ENCODE data around the gene BCDIN3D.

Gene BCDIN3D

DNA sequence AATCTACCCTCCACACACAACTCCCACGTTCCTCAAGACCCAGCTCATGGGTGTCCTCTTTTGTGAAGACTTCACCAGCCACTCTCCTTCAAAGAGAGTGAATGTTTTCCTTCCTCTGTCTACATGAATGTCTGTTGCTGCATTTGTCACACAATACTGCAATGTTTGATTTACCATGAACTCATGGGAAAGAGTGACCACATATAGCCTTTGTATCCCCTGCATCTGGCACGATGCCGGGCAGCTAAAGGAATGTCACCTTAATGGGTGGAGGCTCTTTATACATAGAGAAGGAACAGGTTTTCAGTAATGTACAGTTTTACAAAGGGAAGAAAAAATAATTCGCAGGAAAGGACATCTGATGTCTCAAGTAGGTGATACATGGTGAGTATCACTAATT is 12.1 kb upstream of the BCDIN3D start:
- DNase-seq = no peak

DNA sequence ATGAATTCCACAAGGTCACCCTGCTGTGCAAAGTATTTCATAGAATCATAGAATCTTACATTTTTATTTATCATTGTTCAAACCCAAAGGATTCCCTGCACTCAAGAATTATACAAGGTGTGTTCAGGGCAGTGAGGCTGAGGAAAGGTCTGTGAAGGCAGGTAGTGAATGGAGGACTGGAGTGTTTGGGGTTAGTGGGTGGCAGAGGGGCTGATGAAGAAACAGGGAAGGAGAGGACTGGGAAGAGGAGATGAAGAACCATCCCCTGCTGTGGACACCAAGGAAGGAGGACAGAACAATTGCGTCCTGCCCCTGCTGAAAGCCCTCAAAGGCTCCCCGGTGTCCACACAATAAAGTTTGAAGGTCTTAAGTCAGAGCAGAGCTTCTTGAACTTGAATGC is 10.8 kb upstream of the BCDIN3D start:
- DNase-seq = no peak

- DNase-seq = no peak
Measured at GRCh38 chr12:49847161-49847560, 4.3 kb upstream of the BCDIN3D start.

GRCh38 chr12:49846032-49846431 is 3.1 kb upstream of the BCDIN3D start:
- DNase-seq = no peak

DNA sequence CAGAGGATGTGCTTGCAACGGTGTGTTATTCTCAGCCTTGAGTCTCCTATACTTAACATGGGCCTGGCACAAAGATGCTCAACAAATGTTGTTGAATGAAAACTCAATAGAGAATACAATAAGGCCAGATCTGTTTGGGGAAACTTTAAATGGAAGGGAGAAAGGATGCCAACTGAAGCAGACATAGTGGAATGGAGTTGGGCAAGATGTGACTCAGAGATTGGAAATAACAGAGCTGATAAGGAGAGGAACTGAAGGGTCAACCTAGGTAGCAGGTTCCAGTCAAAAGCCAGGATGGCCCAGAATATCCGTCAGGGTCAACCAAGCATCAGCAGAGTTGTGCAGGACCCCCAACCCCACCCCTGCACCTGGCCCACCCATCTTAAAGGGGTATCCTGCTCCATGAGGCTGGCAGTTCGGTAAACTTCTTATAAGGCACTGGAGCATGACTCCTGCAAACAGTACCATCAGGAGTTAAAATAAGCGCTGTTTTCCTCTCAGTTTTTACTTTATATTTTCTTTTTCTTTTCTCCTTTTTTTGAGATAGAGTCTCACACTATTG is 1.1 kb upstream of the BCDIN3D start:
- no peak for DNase-seq

GRCh38 chr12:49843411-49843810 is 505 bp upstream of the BCDIN3D start:
- no peak for DNase-seq

- no peak for DNase-seq
Measured at GRCh38 chr12:49838973-49839633, 3.8 kb downstream of the BCDIN3D start.

DNA sequence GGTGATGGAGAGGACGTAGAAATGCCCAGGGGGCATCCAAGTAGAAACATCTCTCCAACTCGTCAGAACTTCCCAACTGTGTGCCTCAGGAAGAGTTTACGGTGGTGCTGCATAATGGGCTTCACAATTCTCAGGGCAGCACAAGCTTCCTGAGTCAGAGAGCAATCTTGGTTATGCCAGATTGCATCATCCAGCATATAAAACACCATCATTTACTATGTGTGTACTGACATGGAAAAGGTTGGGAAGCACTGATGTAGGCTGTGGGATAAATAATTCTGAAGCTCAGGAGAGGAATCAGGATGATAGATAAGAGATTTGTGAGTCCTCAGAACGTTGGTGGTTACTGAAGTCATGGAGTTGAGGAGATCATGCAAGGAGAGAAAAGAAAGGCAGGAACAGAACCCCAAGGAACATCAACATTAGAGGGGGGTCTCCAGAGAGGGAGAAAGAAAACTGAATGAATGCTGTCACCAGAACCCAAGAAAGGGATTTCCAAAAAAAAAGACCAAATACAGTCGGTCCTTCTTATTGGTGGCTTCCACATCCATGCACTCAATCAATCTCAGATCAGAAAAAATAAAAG is 10.0 kb downstream of the BCDIN3D start:
- DNase-seq = no peak

- DNase-seq = no peak
Measured at GRCh38 chr12:49831717-49832116, 11.2 kb downstream of the BCDIN3D start.

DNA sequence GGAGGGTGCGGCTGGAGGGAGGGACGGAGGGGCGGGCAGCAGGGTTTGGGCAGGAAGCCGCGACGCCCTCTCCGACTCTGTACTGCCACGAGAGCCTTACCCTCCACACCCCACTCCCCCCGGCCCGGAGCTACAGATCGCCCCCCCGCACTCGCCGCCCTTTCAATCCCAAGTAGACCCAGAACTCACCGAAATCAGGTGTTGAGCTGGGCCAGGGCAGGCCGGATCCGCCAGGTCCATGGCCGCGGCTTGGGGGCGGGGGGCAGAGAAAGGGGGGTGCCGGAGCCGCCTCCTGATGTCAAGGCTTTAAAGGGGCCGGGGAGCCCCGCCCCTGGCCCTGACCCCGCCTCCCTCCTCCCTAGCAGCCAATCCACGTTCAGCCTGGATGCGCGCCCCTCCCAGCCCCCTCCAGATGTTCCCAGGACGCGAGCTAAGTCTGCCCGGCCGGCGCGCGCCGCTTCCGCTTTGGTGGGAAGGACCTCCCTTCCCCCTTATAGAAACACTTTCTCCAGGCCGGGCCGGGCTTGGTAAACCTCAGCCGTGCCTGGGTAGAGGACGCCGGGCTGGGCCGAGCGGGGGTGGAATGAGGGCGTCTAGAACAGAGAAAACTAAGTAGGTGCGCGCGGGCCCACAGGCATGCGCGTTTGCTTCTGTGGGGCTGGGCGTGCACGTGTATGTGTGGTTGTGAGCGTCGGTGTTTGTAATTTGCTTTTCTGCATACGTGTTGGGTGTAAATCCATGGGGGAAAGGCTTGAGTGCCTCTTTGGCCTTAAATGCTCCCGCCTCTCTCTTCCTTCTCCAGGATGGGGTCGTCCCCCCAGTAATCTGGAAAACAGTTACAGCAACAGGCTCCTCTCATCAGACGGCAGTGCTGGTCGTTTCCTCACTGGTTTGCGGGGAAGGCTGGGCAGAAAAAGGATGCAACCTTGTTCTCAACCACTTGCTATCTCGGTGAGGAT is 14.5 kb downstream of the BCDIN3D start, which contains the start of gene NCKAP5L:
TSS of gene NCKAP5L (minus strand) at position 281 of the 959 bp plus-strand sequence. CDS start 24,369 bp downstream, outside the sequence.
- DNase-seq = peak; percentile 96

DNA sequence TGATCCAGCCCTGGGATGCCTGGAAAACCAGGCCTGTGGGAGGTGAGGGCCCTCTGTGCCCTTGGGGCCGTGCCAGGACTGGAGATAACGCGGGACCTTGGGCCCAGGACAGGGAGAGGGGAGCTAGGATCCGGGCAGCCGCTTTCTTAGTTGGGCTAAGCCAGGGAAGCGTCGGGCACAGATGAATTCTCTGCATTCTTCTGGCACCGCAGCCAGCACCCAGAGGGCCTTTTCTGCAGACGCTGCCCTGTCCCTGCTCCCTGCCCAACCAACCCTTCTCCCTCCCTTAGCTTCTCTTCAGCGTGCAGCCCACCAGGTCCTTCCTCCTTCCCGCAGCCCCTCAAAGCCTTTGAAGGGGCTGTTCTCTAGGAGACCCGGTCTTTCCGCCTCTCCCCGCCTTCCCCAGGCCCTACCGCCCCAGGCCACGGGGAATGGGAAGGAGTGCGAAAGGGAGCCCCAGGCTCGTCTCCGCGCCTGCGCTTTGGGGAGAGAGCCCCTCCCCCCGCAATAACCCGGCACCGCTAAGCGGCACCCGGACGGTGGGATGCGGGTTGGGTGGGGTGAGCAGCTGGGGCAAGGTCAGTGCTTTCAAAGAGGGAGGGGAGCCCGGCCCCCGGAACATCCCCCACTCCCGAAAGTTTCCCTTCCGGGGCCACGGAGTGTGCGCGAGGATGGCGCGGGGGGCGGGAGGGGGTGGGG is 15.4 kb downstream of the BCDIN3D start:
- DNase-seq = peak; percentile 73

DNA sequence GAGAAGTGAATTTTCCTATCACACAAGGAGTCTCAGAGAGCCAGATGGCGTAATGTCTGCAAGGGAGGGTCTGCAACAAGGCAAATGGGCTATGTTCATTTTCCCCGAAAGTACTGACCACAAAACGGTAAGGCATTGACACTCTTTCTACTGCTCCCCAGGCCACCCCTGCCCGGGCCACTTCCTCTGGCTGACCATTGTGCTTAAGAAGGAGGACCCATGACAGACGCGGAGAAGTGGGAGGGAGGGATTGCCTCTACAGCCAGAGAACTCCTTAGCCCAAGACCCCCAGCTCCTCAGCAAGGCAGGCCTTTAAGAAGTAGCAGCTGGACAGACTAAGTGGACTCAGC is 15.9 kb downstream of the BCDIN3D start:
- no peak for DNase-seq

DNA sequence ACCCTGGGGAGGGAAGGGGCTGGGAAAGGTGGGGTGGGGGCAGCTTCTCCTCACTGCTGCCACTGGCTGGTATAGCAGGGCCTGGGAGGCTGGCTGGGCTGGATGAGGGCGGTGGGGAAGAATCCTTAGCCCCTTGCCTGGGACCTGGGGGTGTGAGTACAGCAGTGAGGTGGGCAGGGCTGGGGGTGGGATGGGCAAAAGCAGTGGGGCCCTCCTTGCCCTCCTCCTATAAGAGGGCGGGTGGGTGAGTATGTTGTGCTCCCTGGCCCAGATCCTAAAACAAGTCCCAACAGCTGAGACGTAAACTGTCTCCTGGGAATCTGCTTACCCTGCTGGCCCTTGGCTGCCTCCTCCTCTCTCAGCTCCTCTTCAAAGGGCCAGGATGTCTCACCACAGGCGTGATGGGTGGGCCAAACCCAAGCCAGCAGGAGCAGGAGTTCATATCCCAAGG is 16.9 kb downstream of the BCDIN3D start:
- DNase-seq = no peak

DNA sequence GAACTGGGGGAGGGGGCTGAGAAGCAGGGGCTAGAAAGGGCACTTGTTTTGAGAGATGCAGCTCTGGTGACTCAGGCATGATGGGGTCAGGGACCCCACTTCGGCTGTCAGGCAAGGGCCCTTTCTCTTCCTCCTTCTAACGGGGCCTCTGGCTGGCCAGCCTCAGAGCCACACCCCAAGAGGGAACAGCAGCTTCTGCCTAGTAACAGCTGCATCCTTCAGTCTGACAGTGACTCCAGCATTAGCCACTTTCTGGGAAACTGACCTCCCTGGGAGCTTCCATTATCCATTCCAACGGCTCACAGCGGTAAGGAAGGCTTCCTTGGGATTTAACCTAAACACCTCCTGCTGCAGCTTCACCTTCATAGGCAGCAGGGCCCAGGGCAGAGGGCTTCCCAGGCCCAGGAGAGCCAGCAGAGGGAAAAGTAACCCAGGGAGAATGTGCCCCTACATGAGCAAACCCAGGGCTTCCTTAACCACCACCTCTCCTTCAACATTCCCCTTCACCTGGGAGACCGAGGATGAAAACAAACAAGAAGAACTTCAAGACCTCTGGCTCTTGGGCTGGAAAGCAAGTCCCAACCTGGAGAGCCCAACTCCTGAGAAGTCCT is 17.4 kb downstream of the BCDIN3D start:
- no peak for DNase-seq

DNA sequence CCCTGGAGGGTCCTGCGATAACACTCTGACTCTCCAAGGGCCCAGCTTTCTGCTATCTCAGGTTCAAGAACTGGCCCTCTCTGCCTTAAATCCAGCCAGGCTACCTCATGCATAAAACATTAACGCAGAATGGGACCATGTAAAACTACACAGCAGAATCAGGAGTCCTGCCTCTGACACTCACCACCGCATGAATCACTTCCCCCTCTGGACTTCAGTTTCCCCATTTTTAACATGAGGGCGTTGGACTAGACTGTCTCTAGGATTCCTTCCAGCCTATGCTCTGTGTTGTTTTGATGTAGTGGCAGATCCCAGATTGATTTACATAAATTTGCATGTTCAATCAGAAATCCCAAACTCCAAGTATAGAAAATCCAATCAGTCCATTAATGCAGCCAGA is 18.0 kb downstream of the BCDIN3D start:
- DNase-seq = no peak

- no peak for DNase-seq
Measured at GRCh38 chr12:49824416-49824815, 18.5 kb downstream of the BCDIN3D start.

- no peak for DNase-seq
Measured at GRCh38 chr12:49823951-49824350, 19.0 kb downstream of the BCDIN3D start.

DNA sequence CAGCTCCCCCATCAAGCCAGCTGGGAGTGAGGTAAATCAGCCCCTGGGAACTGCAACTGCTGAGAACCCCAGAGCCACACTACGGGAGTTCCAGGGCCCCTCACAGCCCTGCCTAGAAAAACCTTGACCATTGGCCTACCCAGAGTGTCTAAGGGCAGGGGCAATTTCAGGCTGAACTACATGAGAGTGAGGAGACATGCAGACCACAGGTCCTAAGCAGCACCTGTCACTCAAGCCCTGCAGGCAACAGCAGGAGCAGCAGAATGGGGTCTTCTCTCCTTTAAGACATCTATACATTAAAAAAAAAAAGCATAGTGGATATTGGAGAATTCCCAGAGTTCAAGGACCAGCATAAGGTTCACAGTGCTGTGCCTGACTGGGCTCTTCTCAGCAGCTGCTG is 19.6 kb downstream of the BCDIN3D start:
- no peak for DNase-seq

- no peak for DNase-seq
Measured at GRCh38 chr12:49821373-49822287, 21.3 kb downstream of the BCDIN3D start.

DNA sequence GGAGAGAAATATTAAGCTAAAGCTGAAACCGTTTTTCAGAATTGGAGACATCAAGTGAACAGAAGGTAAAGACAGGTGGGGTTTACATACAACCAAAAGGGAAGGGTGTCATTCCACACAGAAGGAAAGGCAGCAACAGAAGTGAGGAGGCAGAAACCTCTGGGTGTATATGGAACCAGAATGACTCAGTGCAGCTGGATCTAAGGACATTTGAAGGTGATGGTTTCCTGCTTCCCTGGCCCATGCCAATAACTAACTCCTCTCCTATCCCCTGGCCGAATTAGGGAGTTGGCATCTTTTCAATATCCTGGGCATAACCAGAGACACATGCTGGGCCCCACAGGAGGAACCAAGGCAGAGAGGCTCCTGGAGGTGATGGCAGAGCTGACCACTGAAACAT is 23.1 kb downstream of the BCDIN3D start:
- DNase-seq = no peak

- no peak for DNase-seq
Measured at GRCh38 chr12:49818241-49818895, 24.5 kb downstream of the BCDIN3D start.
